Myocyte (in vitro differentiated cells): Measurements from ENCODE around the gene RIBC2. TPM values are rescaled to one million over a fixed set of nuclear protein-coding genes. Genes with fewer than 3 reads are reported as not detected.
A peak's percentile ranks its signal among the peaks of the same experiment; 100 is the strongest.
"Not testable (repeated sequence)": the region's sequence is repeated elsewhere in the genome, so short reads cannot be mapped to it uniquely, and the experiment has no call there.

ENCODE experiments used
- DNase-seq: peaks from one replicate; pipeline ENCODE4 v3.0.0-alpha.2; 2012; ENCODE audit warnings: low read depth
- total RNA-seq: library from RNA; depleted of rRNA; stranded (reverse); fragments of >200 nt; gene quantifications from 2 replicates; pipeline ENCODE4 v1.2.3, GENCODE V29; 2014

Gene RIBC2
- total RNA-seq, 1 donor from 2014 or later, result not detected

DNA sequence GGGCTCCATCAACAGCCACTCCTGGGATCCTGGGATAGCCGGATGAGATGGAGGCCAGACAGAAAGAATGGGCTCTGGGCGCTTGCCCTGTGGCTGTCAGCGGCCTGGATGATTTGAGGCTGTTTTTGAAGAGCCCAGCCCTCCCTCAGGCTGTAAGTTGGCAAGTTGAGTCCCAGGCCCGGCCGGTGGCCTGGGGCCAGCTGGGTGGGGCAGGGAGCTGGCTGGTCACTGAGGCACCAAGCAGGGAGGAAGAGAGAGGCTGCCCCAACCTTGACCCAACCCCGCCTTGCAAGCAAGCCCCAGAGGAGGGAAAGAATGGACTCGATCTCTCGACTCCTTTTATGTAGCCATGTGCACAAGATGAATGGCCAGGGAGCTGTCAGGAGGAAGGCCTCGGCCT is 34.9 kb downstream of the RIBC2 start:
- no peak for DNase-seq

DNA sequence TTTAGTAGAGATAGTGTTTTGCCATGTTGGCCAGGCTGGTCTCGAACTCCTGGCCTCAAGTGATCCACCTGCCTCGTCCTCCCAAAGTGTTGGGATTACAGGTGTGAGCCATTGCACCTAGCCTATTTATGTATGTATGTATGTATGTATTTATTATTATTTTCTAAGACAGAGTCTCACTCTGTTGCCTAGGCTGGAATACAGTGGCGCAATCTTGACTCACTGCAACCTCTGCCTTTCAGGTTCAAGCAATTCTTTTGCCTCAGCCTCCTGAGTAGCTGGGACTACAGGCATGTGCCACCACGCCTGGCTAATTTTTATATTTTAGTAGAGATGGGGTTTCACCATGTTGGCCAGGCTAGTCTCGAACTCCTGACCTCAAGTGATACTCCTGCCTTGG is 35.9 kb downstream of the RIBC2 start:
- not testable (repeated sequence) for DNase-seq

DNA sequence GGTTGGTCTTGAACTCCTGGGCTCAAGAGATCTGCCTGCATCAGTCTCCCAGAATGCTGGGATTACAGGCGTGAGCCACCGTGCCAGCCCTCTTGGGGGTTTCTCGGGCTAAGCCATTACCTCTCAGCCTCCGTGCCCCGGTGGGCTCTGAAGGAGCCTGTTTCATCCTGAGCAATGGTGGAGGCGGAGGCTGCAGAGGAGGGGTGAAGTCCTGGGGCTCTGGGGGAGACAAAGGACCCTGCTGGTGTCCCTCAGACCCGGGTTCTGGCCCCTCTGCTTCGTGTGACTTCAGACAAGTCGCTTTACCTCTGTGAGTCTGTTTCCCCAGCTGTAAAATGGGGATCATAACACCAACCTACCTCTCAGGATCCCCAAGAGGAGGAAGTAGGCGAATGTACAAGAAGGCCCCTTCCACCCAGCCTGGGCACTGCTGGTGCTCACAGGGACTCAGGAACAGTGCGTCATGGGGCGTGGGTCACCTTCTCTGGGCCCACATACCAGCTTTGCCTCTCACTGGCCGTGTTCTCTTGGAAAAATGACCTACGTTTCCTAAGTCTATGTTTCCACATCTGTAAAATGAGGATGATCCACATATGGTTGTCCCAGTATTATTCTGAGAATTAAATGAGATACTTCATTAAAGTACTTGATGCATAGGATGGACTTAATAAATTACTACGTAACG is 36.8 kb downstream of the RIBC2 start:
- DNase-seq, result no peak

DNA sequence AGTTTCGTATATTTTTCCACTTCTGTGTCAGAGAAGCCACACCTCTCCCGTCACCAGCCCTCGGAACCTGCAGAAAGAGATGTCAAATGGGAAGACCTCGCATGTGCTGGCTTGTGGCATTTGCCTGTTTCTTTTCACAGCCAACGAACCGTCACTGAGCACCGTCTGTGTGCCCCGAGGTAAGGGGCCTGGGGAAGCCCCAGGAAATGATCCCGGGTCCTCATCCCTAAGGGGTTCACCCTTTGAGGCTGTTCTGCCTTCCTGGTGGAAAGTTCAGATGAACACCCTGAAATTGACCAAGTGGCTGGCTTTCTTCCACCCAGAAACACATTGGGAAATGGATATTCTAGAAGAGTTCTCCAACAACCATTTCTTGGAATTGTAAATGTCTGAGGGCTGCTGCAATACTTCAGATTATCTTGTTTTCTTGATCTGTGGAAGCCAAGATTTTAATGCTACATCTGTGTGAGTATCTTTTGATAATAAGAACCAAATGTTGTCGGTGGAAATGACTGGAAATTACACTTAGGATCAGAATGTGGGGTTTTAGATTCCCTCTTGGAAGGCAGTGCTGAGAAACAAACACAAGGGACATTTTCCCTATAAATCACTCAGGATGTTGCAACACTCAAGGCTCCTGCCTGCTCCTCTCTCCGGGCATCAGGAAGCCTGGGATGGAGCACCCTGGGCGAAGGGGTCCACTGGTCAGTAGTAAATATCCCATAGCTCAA is 37.6 kb downstream of the RIBC2 start:
- no peak for DNase-seq

DNA sequence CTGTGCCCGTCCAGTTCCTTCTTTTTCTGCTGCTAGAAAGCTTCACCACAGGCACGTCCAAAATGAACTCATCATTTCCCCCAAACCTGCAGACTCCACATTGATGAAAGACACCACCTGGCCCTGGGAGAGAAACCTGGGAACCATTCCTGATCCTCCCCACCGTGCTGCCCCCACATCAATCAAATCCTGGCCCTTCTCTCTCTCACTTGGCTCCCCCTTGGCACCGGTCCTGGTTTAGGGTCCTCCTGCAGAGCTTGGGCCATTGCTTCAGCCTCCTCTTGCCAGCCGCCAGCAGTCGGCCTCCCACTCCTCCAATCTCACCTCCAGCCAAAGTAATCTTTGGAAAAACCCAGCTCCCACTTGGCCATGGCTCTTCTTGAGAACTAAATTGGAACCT is 38.5 kb downstream of the RIBC2 start:
- no peak for DNase-seq

DNA sequence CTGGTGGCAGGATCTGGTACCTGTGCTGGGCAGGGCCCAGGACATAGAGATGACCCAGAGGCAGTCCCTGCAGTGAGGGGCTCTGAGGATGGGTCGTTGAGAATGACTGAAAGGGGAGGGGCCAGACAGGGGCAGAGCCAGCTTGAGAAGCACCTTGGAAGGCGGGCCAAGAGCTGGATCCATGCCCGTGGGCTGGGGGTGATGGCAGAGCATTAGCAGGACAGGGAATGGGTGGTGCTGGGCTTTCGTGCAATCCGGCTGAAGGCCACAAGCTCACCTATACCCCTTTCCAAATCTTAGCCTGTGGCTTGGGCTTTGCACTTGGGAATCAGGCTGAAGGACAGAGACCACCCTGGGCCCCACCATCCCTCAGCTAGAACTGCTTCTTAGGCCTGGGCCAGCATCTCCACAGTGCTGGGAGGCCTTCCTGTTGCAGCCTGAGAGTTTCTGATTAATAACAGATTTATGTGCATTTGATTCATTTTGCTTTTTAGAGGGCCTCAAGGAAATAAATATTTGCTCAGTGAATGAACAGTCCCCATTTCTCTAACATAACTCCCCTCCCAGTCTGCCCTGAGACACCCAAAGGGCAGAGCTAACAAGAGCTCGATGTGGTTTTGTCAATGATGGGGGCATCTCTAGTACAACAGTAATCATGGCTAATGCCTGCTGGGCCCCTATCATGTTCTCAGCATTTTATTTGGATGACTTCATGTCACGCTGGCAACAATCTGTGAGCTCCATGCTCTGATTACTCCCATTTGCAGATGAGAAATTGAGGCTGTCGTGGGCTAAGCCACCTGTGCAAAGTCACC is 39.3 kb downstream of the RIBC2 start:
- no peak for DNase-seq

DNA sequence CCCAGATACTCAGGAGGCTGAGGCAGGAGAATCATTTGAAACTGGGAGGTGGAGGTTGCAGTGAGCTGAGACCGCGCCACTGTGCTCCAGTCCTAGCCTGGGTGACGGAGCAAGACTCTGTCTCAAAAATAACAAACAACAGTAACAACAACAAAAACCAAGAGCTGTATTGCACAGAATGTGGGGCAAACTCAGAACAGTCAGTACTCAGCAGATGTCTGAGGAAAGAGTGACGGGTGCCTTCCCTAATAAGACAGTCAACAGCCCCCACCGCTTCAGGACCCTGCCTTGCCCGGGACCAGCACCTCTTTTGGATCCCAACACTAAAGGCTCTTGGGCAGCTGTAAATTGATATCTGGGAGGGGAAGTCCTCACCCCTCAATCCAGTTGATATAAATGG is 40.3 kb downstream of the RIBC2 start:
- no peak for DNase-seq

DNA sequence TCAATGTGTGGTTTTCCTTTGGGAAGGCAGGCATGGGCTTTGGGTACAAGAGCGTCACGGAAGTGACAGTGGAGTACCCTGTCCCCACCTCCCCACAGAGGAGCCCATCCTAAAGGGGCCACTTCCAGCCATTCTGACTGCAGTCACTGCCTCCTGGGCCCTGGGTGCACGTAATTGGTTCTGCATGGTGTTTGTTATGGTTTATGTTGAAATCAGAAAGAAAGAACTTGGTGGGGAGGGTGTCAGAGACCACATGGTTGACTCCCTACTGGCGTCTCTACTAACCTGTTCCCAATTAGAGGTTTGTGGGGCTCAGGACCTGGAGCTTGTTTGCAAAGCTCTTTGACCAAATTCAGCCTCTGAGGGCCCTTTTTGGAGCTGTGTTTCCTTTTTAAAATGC is 40.8 kb downstream of the RIBC2 start:
- no peak for DNase-seq

DNA sequence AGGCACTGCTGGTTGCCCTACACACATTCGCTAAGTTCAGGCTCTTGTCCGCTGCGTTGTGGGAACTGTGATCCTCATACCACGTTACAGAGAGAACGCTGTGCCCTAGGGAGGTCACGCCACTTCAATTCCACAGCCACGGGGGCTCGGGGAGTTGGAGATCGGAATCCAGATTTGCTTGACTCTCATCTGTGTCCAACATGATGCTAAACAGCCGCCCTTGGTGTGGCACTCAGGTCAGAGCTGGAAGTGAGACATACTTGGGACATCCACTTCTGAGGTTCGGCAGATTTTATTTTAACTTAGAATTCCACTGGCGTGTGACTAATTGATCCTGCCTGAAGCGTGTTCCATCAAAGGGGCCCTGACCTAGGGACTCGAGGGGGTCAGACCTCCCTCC is 41.7 kb downstream of the RIBC2 start:
- DNase-seq, result no peak

DNA sequence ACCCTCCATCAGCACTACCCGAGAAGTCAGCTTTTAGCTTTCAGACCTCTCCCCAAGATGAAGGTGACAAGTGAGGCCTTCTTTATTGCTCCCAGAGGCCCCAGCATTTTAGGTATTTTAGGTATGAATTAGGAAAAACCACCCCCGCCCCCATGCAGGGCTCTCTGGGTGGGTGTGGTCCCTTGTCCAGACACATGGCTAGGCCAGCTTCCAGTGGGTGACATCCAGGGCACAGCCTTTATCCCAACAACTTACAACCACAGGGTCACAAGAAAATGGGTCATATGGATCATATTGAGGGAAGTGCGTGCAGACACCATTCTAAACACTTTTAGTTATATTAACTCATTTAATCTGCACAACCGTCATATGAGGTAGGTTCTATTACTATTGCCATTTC is 42.1 kb downstream of the RIBC2 start:
- no peak for DNase-seq

DNA sequence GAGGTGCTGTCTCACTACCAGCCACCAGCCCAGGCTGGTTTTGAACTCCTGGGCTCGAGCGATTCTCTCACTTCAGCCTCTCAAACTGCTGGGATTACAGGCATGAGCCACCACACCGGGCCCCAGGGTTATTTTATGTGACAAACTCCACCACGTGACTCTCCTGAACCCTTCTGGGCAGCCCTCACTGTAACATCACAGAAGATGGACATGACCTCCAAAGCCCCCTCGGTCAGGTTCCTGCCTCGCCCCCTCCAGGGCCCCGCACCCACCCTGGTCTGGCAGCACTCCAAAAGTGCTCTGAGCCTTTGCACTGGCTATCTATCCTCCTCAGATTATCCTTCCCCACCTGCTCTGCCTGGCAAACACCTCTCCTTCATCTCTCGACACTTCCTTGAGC is 43.3 kb downstream of the RIBC2 start:
- DNase-seq, result no peak

DNA sequence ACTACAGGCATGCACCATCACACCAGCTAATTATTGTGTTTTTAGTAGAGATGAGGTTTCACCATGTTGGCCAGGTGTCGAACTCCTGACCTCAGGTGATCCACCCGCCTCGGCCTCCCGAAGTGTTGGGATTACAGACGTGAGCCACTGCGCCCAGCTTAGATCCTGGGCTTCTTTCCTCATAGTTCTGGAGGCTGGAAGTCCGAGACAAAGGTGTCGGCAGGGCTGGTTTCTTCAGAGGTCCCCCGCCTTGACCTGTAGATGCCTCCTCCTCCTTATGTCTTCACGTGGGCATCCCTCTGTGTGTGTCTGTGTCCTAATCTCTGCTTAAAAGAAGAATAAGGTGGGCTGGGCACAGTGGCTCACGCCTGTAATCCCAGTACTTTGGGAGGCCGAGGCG is 45.0 kb downstream of the RIBC2 start:
- DNase-seq, result no peak

DNA sequence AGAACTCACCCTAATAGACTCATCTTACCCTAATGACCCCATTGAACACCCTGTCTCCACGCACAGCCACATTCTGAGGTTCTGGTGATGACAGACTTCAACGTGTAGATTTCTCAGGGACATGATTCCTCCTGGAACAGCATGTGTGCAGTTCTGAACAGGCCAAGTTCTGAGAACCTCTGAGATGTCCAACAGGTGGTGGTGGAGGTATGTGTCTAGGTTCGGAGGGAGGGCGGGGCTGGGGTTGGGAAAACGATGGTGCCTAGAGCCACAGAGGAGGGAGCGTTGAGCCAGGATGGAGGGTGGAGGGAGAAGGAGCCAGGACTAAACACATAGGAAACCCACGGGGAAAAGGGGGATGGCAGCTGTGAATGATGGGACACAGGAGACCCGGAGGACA is 45.7 kb downstream of the RIBC2 start:
- DNase-seq, result no peak

DNA sequence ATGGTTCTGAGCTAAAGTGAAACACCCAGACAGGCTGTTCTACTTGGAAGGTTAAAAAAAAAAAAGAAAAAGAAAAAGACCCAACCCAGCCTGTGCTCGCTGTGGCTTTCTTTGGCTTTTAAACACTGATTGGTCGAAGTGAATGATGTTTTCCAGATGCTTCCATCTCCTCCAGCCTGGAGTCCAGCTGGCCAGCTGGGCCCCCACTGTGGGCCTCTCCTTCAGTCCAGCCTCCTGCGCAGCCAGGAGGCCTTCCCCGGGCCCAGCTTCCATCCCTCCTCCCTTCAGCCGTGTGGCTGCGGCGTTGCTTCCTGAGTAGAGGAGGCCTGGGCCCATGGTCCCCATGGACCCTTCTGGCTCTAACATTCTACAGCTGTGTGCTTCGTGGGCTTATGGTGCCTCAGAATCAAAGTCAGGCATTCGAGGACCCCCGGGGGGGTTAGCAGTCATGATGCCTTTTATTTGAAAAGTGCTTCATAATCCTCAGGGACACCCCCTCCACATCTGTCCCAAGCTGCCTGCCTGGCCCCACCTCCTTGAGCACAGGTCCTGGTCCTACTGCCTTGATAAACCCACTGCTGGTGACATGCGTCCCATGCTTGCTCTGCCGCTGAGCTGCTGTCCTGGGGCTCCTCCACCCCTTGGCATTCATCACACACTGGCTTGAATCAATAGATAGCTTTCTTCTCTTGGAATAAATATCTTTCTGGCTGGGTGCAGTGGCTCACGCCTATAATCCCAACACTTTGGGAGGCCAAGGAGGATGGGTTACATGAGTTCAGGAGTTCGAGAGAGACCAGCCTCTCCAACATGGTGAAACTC is 47.0 kb downstream of the RIBC2 start:
- no peak for DNase-seq

DNA sequence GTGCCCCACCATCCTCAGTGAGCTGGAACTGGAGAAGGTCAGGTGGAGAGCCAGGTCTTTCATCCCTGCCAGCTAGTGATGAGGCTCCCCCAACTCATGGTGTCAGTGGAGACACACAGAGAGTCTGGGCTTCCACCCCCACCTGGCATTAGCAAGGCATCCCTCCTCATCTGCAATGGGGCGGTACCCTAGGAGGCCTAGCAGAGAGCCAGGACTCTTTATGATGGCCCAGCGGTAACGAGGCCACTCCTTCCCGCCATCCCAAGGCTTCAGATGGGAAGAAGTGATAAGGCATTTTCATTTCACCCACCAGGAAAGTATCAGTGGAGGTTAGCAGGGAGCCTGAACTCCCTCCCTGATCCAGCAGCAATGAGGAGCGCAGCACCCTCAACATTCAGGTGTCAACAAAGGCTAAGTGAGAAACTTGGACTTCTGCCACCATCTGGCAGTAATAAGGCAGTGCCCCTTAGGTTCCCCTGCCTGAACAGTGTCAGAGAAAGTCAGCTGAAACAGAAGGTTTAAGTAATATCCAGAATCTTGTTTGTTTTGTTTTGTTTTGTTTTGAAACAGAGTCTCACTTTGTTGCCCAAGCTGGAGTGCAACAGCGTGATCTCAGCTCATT is 48.7 kb downstream of the RIBC2 start:
- DNase-seq, result no peak

DNA sequence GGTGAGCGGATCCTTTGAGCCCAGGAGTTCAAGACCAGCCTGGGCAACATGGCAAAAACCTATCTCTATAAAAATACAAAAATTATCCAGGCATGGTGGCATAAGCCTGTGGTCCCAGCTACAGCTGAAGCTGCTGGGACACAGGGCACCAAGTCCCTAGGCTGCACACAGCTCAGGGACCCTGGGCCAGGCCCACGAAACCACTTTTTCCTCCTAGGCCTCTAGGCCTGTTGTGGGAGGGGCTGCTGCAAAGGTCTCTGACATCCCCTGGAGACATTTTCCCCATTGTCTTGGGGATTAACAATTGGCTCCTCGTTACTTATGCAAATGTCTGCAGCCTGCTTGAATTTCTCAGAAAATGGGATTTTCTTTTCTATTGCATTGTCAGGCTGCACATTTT is 50.2 kb downstream of the RIBC2 start:
- DNase-seq, result not testable (repeated sequence)

DNA sequence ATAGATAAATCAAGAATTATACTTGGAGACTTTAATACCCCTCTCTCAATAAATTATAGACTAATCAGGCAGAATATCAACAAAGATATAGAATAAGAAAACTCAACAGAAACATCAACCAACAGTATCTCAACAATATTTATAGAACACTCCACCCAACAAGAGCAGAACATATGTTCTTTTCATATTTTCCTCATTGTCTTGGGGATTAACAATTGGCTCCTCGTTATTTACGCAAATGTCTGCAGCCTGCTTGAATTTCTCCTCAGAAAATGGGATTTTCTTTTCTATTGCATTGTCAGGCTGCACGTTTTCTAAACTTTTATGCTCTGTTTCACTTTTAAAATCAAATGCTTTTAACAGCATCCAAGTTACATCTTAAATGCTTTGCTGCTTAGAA is 52.1 kb downstream of the RIBC2 start:
- no peak for DNase-seq

DNA sequence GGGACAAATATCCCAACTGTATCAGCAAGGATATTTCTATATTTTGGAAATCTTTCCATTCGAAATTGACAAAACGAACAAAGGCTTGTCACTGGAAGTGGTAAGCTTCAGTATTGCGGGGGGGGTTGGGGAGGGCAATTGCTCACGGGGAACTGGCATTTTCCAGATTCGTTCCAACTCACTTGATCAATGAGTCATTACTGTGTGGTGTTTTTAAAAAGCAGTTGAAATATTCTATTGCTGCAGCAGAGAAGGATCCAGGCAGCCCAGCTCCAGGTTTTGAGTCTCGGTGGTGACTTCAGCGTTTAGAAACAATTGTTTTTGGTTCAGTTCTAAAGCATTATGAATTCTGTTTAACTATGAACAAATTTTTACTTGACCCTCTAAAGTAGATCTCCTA is 55.4 kb downstream of the RIBC2 start:
- DNase-seq, result peak; percentile 34

DNA sequence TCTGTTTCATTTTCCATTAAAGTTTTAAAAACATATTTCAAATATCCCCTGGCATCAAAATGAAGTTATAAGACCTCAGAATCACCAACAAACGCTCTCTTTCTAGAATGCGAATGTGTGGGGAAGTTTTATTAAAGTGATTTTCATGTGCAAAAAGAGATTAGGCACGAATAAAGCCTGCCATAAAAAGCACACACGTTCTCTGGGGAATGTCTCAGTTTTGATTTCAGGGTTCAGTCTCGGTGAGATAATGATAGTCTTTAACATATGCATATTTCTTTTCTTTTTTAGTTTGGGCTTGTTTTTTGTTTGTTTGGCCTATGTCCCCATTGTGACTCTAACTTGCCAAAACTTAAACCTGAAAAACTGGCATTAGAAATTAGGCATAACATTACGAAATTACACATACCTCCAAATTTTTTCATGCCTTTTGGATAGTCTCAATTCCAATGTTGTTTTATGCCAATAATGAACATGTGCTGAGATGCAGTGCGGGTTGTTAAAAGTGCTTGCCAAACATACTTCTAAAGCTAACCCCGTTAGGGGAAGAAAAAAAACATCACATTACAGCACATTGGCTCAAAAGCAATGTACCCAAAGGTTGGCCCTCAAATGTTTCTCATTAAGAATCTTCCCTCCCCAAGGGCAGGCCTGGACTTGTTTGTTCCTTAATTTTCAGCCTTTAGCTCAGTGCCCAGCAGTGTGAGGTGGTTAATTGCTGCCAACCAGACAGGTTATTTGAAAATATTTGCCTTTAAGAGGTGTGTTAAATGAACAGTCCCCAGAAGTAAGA is 56.0 kb downstream of the RIBC2 start:
- DNase-seq, result no peak

DNA sequence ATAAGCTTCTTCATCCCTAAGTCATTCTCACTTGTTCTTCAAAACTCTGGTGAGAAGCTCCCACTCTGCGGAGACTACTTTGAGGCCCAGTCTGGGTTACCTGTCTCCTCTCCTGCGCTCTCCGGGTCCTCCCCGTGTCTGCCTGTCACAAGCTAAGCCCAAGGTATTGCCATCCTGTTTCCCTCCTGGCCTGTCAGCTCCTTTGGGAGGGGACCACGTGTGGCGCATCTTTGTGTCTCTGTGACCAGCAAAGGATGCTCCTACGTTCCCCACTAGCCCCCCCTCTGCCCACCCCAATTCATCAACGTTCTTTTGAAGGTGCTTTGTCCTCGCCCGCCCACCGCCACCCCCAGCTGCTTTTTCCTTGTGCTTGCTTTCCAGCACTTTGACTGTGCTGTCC is 57.4 kb downstream of the RIBC2 start:
- no peak for DNase-seq
